ENCODE measurements around the gene ZFP69B. TPM values are rescaled to one million over a fixed set of nuclear protein-coding genes. Genes with fewer than 3 reads are reported as not detected.
"Not testable (repeated sequence)": the region's sequence is repeated elsewhere in the genome, so short reads cannot be mapped to it uniquely, and the experiment has no call there.

ZFP69B gene
- total and polyA plus RNA-seq, 10 donors, result 0.80 to 5.0 (median 2.3) TPM

DNA sequence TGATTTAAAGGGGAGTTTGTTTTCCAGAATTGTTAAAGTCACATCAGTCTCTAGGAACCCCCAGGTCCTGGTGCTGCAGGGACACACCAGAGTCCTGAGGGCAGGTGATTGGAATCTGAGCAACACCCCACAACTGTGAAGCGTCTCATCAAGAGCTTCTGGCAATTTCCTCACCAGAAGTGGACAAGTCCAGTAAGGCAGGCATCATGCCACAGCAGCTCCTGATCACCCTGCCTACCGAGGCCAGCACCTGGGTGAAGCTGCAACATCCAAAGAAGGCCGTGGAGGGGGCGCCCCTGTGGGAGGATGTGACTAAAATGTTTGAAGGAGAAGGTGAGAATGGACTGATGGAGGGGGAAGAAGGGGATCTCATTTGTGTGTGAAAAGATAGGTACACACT lies 28.9 kb downstream of the ZFP69B start:
- no peaks in the 10 kb centered on the region for H3K27me3 ChIP-seq (replicated peaks in 1 of 7)
- peaks cover 4 to 21% (median 12%) of the 10 kb centered on the region in 6 donors for H3K4me1 ChIP-seq
- H3K9me3 ChIP-seq, result peaks cover 4 to 49% (median 37%) of the 10 kb centered on the region in 8 donors
- peaks cover 0 to 31% (median 18%) of the 10 kb centered on the region in 6 donors for H3K36me3 ChIP-seq
- 88 to 90% (median 89%) methylated on average over 4 of the region's 4 CpGs for WGBS, 5 donors
- no peak overlapping the region for H3K27ac ChIP-seq
- no peak for TF ChIP-seq POLR2A (IDR thresholded peaks at IDR 0.05)
- no peak for DNase-seq
- intact Hi-C loops (cut with DNase I; ENCODE audit: low total_unique reads), result no loop called here
- no peak overlapping the region for H3K4me3 ChIP-seq

DNA sequence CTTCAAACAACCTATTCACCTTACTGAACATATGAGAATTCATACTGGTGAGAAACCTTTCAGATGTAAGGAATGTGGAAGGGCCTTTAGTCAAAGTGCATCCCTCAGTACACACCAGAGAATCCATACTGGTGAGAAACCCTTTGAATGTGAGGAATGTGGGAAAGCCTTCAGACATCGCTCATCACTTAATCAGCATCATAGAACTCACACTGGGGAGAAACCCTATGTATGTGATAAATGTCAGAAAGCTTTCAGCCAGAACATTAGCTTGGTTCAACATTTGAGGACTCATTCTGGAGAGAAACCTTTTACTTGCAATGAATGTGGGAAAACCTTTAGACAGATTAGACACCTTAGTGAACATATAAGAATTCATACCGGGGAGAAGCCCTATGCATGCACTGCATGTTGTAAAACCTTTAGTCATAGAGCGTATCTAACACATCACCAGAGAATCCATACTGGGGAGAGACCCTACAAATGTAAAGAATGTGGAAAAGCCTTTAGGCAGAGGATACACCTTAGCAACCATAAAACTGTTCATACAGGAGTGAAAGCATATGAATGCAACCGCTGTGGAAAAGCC lies 45.1 kb downstream of the ZFP69B start:
- no peak overlapping the region for H3K27ac ChIP-seq
- intact Hi-C loops (cut with DNase I; ENCODE audit: low total_unique reads), result no loop called here
- DNase-seq, result no peak
- peaks cover 12 to 91% (median 60%) of the 10 kb centered on the region in 6 donors for H3K36me3 ChIP-seq
- TF ChIP-seq POLR2AphosphoS5 (IDR thresholded peaks at IDR 0.05), result no peak
- TF ChIP-seq, protein P1, sequence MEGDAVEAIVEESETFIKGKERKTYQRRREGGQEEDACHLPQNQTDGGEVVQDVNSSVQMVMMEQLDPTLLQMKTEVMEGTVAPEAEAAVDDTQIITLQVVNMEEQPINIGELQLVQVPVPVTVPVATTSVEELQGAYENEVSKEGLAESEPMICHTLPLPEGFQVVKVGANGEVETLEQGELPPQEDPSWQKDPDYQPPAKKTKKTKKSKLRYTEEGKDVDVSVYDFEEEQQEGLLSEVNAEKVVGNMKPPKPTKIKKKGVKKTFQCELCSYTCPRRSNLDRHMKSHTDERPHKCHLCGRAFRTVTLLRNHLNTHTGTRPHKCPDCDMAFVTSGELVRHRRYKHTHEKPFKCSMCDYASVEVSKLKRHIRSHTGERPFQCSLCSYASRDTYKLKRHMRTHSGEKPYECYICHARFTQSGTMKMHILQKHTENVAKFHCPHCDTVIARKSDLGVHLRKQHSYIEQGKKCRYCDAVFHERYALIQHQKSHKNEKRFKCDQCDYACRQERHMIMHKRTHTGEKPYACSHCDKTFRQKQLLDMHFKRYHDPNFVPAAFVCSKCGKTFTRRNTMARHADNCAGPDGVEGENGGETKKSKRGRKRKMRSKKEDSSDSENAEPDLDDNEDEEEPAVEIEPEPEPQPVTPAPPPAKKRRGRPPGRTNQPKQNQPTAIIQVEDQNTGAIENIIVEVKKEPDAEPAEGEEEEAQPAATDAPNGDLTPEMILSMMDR (IDR thresholded peaks at IDR 0.05 in 8 of 11, conservative IDR thresholded peaks at IDR 0.05 in 3 of 11), result no peak
- no peak for TF ChIP-seq POLR2A (IDR thresholded peaks at IDR 0.05)
- H3K27me3 ChIP-seq (replicated peaks in 1 of 7), result no peaks in the 10 kb centered on the region
- WGBS, 5 donors, result 92 to 99% (median 98%) methylated on average over 4 of the region's 4 CpGs
- H3K9me3 ChIP-seq, result peaks cover 53 to 97% (median 92%) of the 10 kb centered on the region in 8 donors
- H3K4me3 ChIP-seq, result no peak overlapping the region
- no peaks in the 10 kb centered on the region for H3K4me1 ChIP-seq

DNA sequence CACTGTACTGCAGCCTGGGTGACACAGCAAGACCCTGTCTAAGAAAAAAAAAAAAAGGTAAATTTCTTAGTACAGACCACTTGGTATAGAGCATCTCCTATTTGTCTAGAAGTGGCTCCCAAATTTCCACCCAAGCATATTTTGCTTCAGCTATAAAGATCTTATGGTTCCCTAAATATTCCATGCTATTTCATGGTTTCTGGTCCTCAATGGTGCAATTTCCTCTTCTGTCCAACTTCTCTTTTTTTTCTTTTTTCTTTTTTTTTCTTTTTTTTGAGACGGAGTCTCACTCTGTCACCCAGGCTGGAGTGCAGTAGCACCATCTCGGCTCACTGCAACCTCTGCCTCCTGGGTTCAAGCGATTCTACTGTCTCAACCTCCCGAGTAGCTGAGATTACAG lies 52.4 kb downstream of the ZFP69B start:
- WGBS, 5 donors, result 80 to 94% (median 87%) methylated on average over 4 of the region's 4 CpGs
- peaks cover 0 to 70% (median 9%) of the 10 kb centered on the region in 6 donors for H3K36me3 ChIP-seq
- DNase-seq; intact Hi-C loops (cut with DNase I; ENCODE audit: low total_unique reads); H3K4me3 ChIP-seq; H3K27me3 ChIP-seq (replicated peaks in 1 of 7); H3K27ac ChIP-seq; H3K4me1 ChIP-seq: not testable (repeated sequence)
- peaks cover 16 to 96% (median 85%) of the 10 kb centered on the region in 8 donors for H3K9me3 ChIP-seq

DNA sequence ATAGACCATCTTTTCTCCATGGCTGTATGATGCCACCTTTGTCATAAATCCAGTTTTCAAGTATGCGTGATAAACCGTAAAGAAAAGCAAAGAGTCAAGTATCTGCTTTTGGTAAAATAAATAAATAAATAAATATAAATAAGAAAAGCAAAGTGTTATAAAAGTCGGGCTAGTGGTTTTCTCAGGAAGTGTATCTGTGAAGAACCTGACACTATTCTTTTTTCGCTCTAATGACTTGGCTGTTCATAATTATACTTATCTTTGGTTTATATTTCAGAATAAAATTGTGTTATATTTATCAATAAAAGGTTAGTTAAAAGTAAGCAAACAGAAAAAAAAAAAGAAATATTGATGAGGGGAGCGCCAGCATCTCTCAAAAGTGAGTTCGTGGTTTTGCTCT lies 57.7 kb downstream of the ZFP69B start:
- Histone ChIP-seq H3K36me3 (peaks cover 0 to 41% (median 0%) of the 10 kb centered on the region in 6 donors), H3K27me3 (replicated peaks in 1 of 7) (no peaks in the 10 kb centered on the region), H3K9me3 (peaks cover 0 to 62% (median 46%) of the 10 kb centered on the region in 8 donors), H3K27ac (peak overlapping the region; percentile 56 to 85 (median 80)), H3K4me3 (peak overlapping the region; percentile 28 to 87 (median 67)), H3K4me1 (peaks cover 0 to 30% (median 18%) of the 10 kb centered on the region in 6 donors)
- no peak for TF ChIP-seq POLR2A (IDR thresholded peaks at IDR 0.05)
- no peak for TF ChIP-seq POLR2AphosphoS5 (IDR thresholded peaks at IDR 0.05)
- TF ChIP-seq, protein P1 (IDR thresholded peaks at IDR 0.05 in 8 of 11, conservative IDR thresholded peaks at IDR 0.05 in 3 of 11), result no peak
- intact Hi-C loops (cut with DNase I; ENCODE audit: low total_unique reads), result no loop called here
- no peak for DNase-seq
- WGBS, 5 donors, result 59 to 61% (median 60%) methylated on average over 6 of the region's 6 CpGs

DNA sequence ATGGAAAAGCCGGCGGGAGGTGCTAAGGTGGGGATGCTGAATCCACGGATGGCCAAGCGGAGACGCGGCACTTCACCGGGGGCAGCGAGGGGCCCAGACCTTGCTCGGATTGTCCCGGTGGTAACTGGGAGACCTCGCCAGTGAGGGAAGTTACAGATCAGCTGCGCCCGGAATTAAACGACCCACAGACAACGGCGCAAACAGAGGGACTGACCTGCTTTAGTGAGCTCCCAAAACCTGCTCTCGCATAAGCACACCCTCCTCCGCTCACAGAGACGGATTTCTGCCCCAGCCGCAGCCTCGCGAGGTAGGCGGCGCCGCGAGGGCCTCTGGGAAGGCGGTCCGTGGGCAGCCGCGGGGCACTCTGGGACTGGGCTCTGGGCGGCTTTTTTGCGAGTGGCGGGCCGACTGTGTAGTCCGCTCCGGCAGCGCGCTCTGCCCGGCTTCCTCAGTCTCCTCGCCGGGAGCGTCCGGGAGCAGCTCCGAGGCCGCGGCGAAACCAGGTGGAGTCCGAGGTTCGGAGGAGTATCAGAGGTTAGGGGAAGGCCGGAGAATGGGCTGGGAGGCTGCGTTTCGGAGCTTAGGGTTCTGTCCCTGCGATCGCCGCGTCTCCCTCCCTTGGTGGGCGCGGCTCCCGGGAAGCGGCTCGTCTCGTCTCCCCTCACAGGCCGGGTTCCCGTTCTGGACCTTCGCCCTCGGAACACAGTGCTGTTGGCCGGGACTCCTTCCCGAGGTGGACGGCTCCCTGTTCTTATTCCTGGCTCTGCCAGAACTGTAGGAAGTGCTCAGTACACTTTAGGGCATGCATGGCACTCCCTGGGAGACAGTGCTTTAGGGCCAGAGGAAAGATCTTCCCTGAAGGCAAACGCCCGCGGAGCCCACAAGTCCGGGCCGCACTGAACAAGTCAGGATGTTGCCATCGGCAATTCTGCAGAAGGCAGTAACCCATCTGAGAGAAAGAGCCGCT lies 58.4 kb downstream of the ZFP69B start, which contains the start of gene EXO5:
EXO5 (plus strand) TSS at position 393 of the 967 bp plus-strand sequence. CDS start 5,778 bp downstream, outside the sequence.
- Histone ChIP-seq H3K27ac (peak within 1 kb of the TSS; percentile 56 to 85 (median 80)), H3K27me3 (replicated peaks in 1 of 7) (no peaks in the 10 kb centered on the region), H3K4me1 (peaks cover 0 to 30% (median 18%) of the 10 kb centered on the region in 6 donors), H3K9me3 (peaks cover 0 to 62% (median 42%) of the 10 kb centered on the region in 8 donors), H3K36me3 (peaks cover 0 to 34% (median 0%) of the 10 kb centered on the region in 6 donors), H3K4me3 (peak within 1 kb of the TSS; percentile 28 to 87 (median 67))
- peak; percentile 96 for DNase-seq
- intact Hi-C loops (cut with DNase I; ENCODE audit: low total_unique reads), result no loop called here
- TF ChIP-seq, protein P1 (IDR thresholded peaks at IDR 0.05 in 8 of 11, conservative IDR thresholded peaks at IDR 0.05 in 3 of 11), result no peak
- TF ChIP-seq POLR2A (IDR thresholded peaks at IDR 0.05) (peak in 1 of 3 donors; percentile 42), POLR2AphosphoS5 (IDR thresholded peaks at IDR 0.05) (peak; percentile 85 to 88 (median 86))
- 0 to 2% (median 1%) methylated on average over 70 to 76 of the region's 76 CpGs for WGBS, 5 donors
